Measurements from ENCODE around the gene NXNL1.

NXNL1 gene

DNA sequence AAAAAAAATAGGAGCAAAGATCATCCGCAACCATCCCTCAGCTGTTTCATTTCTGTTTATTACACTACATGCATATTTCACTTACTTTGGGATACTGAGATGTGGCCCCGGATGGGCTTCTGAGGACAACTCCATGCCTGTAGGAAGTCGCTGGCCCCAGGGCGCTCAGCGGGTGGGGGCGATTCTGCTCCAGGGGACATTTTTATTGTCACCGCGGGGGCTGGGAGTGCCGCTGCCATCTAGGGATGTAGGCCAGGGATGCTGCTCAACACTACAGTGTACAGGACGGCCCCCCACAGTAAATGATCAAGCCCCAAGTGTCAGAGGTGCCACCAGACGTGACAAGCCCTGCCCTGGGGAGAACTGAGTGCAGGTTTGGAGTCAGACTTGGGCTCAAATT, 48.9 kb downstream of the NXNL1 start:
- Histone ChIP-seq H3K27me3 (ENCODE audit: insufficient read depth, low read depth) (no peaks in the 10 kb centered on the region), H3K4me2 (peak overlapping the region; percentile 50), H3K36me3 (ENCODE audit: insufficient read depth) (no peaks in the 10 kb centered on the region), H3K9ac (no peak overlapping the region; the same call in 1 of the 2 replicates), H3K4me3 (IDR thresholded peaks at IDR 0.05; ENCODE audit: insufficient read depth, low read depth, low read length) (no peak overlapping the region), H3K27ac (peak overlapping the region; percentile 60), H4K20me1 (ENCODE audit: insufficient read depth) (no peaks in the 10 kb centered on the region), H3K79me2 (ENCODE audit: insufficient read depth, low read depth) (no peaks in the 10 kb centered on the region), H2AFZ (ENCODE audit: low read depth) (peak overlapping the region; percentile 44; the same call in 1 of the 2 replicates), H3K4me1 (ENCODE audit: low read depth, poor library complexity, severe bottlenecking) (peaks cover 64% of the 10 kb centered on the region)
- TF ChIP-seq, protein P1, sequence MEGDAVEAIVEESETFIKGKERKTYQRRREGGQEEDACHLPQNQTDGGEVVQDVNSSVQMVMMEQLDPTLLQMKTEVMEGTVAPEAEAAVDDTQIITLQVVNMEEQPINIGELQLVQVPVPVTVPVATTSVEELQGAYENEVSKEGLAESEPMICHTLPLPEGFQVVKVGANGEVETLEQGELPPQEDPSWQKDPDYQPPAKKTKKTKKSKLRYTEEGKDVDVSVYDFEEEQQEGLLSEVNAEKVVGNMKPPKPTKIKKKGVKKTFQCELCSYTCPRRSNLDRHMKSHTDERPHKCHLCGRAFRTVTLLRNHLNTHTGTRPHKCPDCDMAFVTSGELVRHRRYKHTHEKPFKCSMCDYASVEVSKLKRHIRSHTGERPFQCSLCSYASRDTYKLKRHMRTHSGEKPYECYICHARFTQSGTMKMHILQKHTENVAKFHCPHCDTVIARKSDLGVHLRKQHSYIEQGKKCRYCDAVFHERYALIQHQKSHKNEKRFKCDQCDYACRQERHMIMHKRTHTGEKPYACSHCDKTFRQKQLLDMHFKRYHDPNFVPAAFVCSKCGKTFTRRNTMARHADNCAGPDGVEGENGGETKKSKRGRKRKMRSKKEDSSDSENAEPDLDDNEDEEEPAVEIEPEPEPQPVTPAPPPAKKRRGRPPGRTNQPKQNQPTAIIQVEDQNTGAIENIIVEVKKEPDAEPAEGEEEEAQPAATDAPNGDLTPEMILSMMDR (conservative IDR thresholded peaks at IDR 0.05; ENCODE audit: low read depth, low read length): no peak

DNA sequence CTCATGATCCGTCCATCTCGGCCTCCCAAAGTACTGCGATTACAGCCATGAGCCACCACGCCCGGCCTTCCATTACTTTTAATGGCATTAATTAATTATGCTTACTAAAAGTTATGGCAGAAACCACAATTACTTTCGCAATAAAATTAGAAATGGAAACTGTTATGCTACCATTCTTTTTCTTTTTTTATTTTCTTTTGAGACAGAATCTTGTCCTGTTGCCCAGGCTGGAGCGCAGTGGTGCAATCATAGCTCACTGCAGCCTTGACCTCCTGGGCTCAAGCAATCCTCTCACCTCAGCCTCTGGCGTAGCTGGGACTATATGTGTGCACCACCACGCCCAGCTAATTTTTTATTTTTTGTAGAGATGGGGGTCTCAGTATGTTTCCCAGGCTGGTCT, 50.7 kb downstream of the NXNL1 start:
- H4K20me1 ChIP-seq (ENCODE audit: insufficient read depth): no peaks in the 10 kb centered on the region
- no peaks in the 10 kb centered on the region for H3K36me3 ChIP-seq (ENCODE audit: insufficient read depth)
- TF ChIP-seq, protein P1 (conservative IDR thresholded peaks at IDR 0.05; ENCODE audit: low read depth, low read length): no peak
- H3K79me2 ChIP-seq (ENCODE audit: insufficient read depth, low read depth): peaks cover 4% of the 10 kb centered on the region
- no peak overlapping the region for H3K9ac ChIP-seq
- H2AFZ ChIP-seq (ENCODE audit: low read depth): no peak overlapping the region
- no peak overlapping the region for H3K4me2 ChIP-seq
- H3K4me1 ChIP-seq (ENCODE audit: low read depth, poor library complexity, severe bottlenecking): peaks cover 76% of the 10 kb centered on the region
- no peak overlapping the region for H3K27ac ChIP-seq
- no peaks in the 10 kb centered on the region for H3K27me3 ChIP-seq (ENCODE audit: insufficient read depth, low read depth)
- H3K4me3 ChIP-seq (IDR thresholded peaks at IDR 0.05; ENCODE audit: insufficient read depth, low read depth, low read length): no peak overlapping the region

DNA sequence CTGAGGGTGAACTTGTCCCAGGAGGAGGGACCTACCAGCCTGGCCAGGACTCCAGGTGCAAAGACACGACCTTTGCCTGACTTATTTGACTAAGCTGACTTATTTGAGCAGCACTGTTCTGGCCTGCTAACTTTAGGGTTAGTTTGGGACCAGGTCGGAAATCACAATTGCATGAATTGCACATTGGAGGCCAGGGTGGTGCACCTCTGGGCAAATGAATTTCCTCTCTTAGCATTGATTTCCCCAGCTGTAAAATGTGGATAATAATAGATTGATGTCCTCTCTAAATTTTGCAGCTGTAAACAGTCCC, 53.9 kb downstream of the NXNL1 start:
- peak overlapping the region; percentile 81 for H3K4me2 ChIP-seq
- H4K20me1 ChIP-seq (ENCODE audit: insufficient read depth): 0 out of 2 replicates have a peak, but pooled peaks cover 7% of the 10 kb centered on the region
- no peaks in the 10 kb centered on the region for H3K27me3 ChIP-seq (ENCODE audit: insufficient read depth, low read depth)
- H3K36me3 ChIP-seq (ENCODE audit: insufficient read depth): no peaks in the 10 kb centered on the region
- no peak overlapping the region for H2AFZ ChIP-seq (ENCODE audit: low read depth)
- H3K4me1 ChIP-seq (ENCODE audit: low read depth, poor library complexity, severe bottlenecking): peaks cover 58% of the 10 kb centered on the region
- peak overlapping the region; percentile 51; the same call in 1 of the 2 replicates for H3K9ac ChIP-seq
- TF ChIP-seq, protein P1 (conservative IDR thresholded peaks at IDR 0.05; ENCODE audit: low read depth, low read length): no peak
- H3K4me3 ChIP-seq (IDR thresholded peaks at IDR 0.05; ENCODE audit: insufficient read depth, low read depth, low read length): no peak overlapping the region
- peaks cover 32% of the 10 kb centered on the region for H3K79me2 ChIP-seq (ENCODE audit: insufficient read depth, low read depth)
- peak overlapping the region; percentile 87 for H3K27ac ChIP-seq

DNA sequence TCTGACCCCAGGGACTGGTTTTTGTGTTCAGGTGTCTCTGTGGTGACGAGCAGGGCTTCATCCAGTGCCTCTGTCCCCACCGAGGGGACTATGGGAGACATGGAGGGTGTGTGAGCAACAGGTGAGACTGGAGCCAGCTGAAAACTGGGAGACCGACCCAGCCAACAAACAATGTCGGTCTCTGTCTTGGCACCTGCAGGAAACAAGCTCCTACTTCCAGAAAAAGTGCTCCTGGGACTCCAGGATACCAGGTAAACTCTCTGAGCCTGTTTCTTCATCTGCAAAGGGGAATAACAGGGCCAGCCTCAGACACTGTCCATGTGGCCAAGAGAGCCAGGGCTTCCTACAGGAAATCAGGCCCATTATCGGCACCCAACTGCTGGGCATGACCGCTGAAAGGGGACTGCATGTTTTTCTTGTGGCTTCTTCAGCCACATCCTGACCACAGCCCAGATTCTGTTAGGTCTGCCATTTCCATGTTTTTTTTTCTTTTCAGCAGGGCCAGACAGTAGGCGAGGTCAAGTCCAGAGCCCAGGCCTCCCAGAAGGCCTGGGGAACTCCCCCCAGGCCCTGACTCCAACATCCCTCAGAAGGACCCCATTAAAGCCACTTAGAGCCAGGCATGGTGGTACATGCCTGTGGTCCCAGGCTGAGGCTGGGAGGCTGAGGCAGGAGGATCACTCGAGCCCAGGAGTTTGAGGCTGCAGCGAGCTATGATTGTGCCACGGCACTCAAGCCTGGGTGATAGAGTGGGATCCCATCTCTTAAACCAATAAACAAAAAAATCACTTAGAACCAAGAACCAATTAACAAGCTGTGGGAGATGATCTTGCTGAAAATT, 54.5 kb downstream of the NXNL1 start:
- TF ChIP-seq, protein P1 (conservative IDR thresholded peaks at IDR 0.05; ENCODE audit: low read depth, low read length): no peak
- peak overlapping the region; percentile 20; the same call in 1 of the 2 replicates for H2AFZ ChIP-seq (ENCODE audit: low read depth)
- peak overlapping the region; percentile 81 for H3K4me2 ChIP-seq
- H3K79me2 ChIP-seq (ENCODE audit: insufficient read depth, low read depth): peaks cover 32% of the 10 kb centered on the region
- no peak overlapping the region for H3K4me3 ChIP-seq (IDR thresholded peaks at IDR 0.05; ENCODE audit: insufficient read depth, low read depth, low read length)
- peak overlapping the region; percentile 51 for H3K9ac ChIP-seq
- H3K4me1 ChIP-seq (ENCODE audit: low read depth, poor library complexity, severe bottlenecking): peaks cover 53% of the 10 kb centered on the region
- H3K27me3 ChIP-seq (ENCODE audit: insufficient read depth, low read depth): no peaks in the 10 kb centered on the region
- H4K20me1 ChIP-seq (ENCODE audit: insufficient read depth): 0 out of 2 replicates have a peak, but pooled peaks cover 7% of the 10 kb centered on the region
- H3K27ac ChIP-seq: peak overlapping the region; percentile 87
- H3K36me3 ChIP-seq (ENCODE audit: insufficient read depth): no peaks in the 10 kb centered on the region
